Hematopoietic multipotent progenitor cell treated with erythropoietin and hydrocortisone succinate and interleukin-3 and kit ligand, for 6 days (in vitro differentiated cells): ENCODE results near the gene NINJ1.
A peak's percentile ranks its signal among the peaks of the same experiment; 100 is the strongest.
"Not testable (repeated sequence)": the region's sequence is repeated elsewhere in the genome, so short reads cannot be mapped to it uniquely, and the experiment has no call there.

Experiments
- DNase-seq: peaks from one replicate; pipeline ENCODE4 v3.0.0-alpha.2; 2015

NINJ1 gene

DNA sequence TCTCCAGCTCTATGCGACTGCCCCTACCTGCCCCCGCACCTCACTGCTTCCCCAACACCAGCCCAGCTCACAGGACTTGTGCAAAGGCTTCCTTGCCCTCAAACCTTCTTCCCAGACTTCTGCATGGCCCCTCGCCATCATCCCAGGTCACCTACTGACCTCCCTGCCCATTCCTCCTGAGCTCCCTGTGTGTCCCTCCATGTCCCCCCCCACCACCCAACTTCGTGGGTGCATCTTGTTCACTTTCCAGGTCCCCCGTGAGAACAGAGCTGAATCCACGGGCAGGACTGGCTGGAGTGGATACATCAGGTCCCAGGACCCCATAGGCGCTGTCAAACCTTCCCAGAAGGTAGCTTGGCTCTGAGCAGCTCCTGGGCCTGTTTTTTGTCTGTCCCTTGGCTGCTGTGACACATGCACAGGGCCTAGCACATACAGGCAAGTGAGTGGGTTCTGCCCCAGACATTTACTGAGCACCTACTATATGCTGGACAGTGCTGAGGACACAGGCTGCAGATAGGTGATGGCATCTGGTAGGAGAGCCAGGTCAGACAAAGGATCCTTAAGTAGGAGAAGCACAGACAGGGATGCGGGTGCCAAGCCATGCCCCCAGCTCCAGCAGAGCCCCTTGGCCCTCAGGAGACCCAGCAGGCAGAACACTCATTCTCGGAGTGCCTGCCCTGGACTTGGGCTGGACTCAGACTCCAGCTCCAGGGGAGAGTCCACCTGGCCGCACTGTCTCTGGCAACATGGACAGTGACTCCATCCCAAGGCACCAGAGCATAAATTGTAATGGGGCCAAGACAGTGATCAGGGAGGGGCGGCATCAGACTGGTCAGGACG is 15.0 kb downstream of the NINJ1 start:
- no peak for DNase-seq

DNA sequence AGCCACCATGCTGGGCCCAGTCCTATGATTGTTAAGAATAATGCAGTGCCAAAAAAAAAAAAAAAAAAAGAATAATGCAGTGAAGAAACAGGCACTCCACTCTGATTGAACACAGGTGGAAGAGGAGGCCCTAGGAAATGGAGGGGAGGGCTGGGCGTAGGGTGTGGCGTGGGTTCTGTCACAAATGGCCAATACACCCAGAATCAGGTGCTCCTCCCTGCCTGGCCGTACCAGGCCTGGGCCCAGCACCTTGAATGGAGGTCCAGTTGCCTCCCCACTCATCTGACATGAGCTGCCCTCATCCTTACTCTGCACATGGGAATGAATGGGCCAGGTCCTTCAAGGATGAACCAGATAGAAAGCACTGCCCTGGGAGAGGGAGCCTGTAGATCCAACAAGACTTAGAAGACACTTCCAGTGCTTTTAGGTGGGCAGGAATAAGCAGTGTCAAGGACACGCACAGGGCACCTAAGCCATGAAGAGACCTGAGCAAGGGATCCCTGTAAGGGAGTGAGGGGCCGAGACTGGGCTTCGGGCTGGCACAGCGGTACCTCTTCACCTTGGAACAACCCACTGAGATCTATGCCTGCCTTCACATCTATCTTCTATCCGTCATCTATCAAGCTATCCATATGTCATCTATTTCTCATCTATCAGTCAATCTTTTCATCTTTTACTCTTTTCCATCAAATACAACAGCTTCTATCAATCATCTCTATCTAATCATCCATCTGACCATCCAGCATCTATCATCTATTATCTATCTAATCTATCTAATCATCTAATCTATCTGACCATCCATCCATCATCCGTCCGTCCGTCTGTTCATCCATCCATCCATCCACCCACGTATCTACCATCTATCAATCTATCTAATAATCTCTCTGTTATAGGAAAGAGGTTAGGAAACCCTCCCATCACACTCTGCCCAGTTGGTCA is 15.9 kb downstream of the NINJ1 start:
- no peak for DNase-seq

DNA sequence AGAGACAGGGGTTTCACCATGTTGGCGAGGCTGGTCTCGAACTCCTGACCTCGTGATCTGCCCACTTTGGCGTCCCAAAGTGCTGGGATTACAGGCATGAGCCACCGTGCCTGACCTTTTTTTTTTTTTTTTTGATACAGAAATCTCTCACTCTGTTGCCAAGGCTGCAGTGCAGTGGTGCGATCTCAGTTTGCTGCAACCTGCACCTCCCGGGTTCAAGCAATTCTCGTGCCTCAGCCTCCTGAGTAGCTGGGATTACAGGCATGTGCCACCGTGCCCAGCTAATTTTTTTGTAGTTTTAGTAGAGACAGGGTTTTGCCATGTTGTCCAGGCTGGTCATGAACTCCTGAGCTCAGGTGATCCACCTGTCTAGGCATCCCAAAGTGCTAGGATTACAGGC is 16.5 kb downstream of the NINJ1 start:
- not testable (repeated sequence) for DNase-seq

DNA sequence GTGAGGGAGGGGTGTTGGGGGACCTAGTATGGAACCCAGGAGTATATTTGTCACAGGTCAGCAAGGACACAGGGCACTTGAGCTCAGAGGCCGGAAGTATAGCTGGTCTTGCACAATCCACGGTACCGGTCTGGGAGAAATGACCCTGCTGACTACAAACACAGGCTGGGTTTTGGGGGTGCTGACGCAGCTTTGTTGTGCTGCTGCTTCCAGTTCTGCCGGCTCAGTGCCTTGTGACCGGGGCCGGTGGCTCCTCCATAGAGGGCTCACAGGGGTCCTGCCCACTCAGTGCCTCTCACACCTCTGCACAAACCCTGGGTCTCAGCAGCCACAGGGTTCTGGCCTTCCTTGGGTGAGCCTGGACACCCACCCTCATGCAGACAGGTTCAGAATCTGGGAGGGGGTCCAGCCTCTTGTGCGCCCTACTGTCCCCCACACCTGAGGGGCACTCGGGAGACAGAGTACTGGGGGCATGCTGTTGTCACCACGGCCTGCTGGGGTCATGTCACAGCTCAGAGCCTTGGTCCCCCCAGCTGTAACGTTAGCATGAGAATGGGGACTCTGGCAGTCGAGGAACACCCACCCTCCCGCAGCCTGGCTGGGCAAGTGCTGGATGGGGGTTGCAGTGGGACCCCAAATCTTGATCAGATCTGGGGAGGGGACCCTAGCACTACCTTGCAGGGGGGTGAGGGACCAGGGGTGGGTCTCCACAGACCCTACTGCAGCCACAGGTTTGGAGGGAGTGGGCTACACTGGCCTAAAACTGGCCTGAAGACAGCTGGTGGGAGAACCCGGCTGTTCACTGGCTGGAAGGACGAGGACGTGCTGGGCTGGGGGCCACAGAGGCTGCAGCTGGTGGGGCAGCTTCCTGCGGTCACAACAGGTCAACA is 17.7 kb downstream of the NINJ1 start:
- peak; percentile 70 for DNase-seq

DNA sequence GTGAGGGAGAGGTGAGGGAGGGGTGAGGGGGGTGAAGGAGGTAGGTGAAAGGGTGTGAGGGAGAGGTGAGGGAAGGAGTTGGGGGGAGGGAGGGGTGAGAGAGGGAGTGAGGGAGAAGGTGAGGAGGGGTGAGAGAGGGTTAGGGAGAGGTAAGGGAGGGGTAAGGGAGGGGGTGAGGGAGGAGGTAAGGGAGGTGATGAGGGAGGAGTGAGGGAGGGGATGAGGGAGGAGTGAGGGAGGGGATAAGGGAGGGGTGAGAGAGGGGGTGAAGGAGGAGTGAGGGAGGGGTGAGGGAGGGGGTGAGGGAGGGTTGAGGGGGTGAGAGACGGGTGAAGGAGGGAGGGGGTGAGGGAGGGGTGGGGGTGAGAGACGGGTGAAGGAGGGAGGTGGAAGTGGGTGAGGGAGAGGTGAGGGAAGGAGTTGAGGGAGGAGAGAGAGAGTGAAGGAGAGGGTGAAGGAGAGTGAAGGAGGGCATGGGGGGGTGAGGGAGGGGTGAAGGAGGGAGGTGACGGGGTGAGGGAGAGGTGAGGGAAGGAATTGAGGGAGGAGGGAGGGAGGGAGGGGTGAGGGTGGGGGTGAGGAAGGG is 18.5 kb downstream of the NINJ1 start:
- peak; percentile 41 for DNase-seq

DNA sequence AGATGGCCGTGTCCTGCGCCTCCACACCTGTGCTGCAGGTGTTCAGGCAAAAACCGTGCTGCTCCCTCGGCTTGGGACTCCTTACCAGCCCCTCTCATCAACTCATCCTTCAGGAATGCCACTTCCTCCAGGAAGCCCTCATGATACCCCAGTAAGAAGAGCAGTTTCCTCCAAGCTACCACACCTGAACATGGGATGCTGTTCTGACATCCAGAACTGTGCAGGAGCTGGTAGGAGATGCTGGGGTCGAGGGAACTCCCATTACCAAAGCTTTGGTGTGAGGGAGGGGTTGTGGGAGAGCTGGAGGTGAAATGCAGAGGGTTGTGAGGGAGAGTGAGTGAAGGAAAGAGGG is 19.1 kb downstream of the NINJ1 start:
- DNase-seq: no peak

DNA sequence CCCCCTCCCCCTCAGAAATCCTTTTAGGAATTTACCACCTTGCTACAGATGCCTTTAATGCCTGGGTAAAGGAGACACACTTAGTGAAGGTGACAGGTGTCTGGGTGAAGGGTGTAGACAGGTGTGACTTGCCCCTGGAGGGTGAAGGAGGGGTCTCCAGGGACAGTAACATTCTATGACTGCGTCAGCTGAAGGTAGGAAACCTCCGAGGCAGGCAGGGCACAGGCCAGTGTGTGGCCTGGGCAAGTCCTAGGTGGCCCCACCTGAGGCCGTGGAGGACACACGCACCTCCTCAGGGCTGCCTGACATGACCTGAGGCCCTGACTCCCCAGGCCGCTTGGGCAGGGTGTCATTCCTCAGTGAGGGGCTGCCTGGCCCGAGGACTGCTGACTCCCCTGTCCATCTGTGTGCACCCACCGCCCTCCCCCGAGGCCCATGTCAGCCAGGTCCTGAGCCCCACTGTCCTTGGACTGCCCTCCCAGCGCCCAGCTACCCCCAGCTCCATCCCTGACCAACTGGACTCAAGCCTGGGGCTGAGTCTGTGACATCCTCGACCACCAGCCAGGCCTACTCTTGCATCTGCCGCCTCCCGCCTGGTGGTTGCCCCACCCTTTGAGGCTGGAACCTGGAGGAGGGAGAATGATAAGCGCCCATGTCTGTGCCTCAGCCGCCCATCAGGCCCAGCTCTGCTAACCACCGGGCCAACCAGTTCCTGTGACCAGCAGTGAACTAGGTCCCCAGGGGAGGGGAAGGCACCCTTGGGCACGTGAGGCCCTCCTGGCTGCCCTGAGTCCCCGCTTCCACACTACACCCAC is 19.7 kb downstream of the NINJ1 start:
- DNase-seq: peak; percentile 89

DNA sequence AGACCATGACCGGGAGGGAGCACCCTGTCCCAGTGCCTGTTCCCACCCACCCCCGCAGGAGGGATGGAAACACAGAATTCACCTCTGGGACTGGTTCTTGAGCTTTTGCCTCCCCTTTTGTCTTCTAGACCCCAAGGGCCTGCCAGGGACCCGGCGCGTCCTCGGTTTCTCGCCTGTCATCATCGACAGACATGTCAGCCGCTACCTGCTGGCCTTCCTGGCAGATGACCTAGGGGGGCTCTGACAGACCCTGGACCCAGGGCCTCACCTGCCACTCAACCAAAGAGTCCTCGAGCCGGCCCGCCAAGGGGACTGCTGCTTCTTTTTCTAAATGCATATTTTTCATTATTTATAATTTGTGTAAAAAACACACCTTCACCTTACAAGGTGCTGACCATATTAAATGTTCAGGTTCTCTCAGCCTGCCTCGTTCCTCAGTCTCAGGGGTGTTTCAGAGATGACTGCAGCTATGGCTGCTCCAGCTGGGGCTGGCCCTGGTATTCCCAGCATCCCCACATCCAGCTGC is 21.1 kb downstream of the NINJ1 start:
- no peak for DNase-seq

DNA sequence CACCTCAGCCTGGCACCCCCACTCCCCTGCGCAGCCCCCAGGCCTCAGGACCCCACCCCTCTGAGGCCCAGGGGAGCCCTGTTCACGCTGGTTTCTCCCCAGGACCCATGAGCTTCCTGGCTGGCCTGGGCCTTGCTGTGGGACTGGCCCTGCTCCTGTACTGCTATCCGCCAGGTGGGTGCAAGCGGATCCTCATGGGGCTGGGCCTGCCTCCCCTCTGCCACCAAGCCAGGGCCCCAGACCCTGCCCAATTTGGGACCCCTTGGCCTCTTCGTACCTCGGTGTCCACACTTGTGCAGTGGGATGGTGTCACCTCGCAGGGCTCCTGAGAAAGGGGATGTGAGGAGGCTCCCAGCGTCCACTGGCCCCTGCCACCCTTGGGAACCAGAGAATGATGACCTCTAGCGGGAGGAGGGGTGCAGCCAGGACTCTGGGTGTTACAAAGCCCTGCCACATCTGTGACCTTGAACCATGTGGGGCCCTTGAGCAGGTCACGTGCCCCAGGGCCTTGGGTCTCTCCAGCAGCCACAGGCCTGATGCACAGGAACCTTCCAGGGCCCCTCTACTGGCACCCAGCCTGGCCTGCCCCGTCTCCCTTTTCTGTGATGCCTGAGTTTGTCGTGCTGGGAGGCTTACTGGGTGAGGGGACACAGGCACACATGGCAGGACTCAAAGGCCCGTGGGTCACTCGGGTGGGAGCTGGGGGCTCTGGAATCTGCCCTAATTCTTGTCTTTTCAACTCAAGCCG is 21.8 kb downstream of the NINJ1 start:
- DNase-seq: no peak

DNA sequence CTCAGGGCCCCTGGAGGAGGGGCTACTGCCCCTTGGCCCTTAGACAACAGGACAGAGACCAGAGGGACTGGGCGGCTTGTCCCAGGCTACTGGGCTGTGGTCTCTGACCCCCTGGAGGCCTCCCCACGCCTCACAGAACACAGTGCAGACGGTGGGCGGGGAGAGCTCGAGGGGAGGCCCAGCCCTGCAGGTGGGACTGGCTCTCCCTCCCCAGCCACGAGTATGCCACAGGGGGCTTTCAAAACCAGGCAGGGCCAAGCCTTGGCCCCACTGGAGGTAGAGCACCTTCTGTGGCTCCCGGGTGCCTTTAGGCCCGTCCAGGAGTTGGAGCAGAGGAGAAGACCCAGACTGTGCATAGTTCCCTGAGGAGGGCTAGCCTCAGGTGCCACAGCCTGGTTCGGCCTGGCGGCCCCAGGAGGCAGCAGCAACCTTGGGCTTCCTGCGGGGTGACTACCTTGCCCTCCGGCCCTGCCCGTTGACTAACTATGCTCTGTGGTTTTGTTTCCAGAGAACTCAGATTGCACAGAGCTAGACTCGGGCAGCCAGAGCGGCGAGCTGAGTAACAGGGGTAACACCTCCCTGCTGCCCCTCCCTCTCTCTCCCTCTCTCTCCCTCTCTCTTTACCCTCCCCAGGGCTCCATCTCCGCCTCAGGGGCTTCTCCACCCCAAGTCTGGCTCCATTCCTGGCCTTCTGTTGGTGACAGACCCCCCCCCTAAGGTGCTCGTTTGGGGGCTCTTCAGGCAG is 22.5 kb downstream of the NINJ1 start:
- DNase-seq: peak; percentile 73

DNA sequence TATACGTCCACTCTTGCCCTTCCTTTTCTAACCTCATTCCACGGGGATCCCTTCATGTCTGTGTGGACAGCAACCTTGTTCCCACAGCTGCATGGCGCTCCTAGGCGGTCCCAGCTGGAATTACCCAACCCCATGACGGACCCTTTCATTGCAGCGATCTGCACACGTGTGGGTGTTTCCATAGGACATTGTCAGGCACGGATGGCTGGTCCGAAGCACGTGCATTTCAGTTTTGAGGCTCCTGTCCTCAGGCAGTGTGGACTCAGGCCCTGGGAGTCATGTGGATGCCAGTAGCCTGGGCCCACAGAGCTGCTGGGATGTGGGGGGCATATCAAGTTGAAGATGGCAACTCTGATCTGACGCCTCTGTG is 23.1 kb downstream of the NINJ1 start:
- DNase-seq: no peak

DNA sequence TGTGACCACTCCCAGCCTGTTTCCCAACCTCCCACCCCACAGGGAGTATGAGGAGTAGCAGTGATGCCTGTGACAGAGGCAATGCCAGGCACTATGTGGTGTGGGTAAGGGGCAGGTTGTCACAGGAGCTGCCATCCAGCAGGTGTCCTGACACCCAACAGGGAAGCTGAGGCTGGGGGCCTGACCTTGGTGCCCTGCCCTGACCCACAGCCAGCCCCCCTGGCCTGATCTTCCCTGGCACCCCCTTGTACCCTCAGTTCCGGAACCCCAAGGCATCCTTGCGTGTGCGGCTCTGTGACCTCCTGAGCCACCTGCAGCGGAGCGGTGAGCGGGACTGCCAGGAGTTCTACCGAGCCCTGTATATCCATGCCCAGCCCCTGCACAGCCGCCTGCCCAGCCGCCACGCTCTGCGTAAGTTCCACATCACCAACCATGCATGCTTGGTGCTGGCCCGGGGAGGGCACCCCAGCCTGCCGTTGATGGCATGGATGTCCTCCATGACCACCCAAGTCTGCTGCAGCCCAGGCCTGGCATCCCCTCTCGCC is 23.7 kb downstream of the NINJ1 start:
- no peak for DNase-seq

DNA sequence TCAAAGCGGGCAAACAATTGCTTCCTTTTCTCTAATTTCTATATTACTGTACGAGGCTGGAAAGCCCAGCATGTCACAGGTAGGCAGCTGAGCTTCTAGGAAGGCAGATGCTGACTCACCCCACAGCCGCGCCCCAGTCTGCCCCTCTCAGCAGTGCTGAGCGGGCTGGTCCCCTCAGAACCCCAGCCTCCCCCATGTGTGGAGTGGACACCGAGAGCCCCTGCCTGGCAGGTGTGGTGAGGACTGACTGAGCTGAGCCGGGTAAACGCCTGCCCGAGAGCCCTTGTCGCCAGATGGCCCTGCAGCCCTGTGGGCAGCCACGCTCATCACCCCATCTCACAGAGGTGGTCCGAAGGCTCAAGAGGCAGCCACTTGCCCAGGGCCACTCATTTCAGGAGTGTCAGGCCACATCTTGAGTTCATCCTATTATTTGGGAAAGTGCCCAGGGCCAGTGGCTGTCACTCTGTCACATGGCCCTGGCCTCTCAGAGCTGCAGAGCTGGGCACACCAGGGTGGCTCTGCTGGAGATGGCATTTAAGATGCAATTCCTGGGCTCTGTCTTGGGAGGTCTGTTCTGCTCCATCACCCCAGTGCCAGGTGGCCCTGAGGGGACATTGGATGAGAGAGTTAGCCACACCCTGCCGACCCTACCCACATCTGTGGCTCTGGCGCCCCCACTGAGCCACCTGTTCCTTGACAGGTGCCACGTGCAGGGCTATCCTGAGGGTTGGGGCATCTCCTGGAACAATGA is 25.6 kb downstream of the NINJ1 start:
- DNase-seq: no peak

DNA sequence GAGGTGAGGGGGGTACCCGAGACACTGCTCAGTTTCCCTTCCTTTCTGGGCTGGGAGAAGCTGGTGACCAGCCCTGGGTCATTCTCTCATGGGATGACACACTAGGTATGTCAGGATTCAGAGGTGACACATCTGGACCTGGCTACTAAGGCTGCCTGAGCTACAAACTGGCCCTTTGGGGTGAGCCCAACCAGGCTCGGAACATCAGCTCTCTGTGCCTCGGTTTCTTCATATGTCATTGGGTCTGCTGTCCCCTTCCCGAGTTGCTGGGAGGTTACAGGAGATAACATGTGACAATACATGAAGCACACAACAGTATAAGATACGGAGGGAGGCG is 26.3 kb downstream of the NINJ1 start:
- DNase-seq: no peak

DNA sequence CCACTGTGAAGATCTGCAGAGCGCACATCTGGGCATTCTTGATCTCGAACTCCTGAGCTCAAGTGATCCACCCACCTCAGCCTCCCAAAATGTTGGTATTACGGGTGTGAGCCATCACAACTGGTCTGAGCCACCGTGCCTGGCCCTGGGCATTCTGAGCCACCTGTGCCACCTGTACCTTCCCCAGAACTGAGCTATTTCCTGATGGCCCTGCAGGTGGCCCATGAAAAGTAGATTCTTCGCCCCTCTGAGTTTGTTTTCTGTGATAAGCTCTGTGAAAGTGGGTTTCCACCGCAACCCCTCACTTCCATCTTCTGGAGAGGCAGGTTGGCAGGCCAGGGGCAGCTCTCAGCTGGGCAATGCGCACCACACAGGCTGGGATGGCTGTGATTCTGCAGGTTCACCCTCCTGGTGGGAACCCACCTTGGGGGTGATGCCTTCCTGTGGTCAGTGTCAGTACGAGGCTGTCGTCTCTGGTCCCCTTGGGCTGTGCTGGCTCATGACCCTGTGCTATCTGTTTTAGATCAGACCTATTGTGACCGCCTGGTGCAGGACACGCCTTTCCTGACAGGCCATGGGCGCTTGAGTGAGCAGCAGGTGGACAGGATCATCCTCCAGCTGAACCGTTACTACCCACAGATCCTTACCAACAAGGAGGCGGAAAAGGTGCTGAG is 26.8 kb downstream of the NINJ1 start:
- DNase-seq: no peak

DNA sequence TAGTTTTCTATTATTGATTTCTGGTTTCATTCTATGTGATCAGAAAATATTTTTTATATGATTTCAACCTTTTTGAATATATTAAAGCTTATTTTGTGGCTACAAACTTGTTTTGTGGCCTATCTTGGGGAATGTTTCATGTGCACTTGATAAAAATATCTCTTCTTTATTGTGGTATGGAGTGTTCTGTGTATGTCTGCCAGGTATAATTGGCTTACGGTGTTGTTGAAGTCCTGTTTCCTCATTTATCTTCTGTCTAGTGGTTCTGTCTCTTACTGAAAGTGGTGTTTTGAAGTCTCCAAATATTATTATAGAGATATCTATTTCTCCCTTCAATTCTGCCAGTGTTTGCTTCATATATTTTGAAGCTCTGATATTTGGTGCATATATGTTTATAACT is 28.4 kb downstream of the NINJ1 start:
- no peak for DNase-seq

DNA sequence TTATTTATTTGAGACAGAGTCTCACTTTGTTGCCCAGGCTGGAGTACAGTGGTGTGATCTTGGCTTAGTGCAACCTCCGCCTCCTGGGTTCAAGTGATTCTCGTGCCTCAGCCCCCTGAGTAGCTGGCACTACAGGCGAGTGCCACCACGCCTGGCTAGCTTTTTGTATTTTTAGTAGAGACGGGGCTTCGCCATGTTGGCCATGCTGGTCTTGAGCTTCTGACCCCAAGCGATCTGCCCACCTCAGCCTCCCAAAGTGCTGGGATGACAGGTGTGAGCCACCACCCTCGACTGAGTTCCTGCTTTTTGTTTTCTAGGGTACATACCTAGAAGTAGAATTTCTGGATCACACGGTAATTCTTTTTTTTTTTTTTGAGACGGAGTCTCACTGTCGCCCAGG is 33.0 kb downstream of the NINJ1 start:
- DNase-seq: not testable (repeated sequence)

DNA sequence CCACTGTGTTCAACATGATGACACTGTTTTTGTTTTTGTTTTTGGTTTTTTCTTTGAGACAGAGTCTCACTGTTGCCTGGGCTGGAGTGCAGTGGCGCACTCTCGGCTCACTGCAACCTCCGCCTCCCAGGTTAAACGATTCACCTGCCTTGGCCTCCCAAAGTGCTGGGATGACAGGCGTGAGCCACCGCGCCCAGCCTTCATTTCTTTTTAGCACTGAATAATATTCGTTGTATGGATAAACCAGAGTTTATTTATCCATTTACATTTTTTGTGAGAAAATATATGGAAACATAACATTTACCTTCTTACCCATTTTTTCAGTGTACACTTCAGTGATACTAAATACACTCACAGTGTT is 33.8 kb downstream of the NINJ1 start:
- DNase-seq: no peak
